IMR-90 (cell line): ENCODE measurements around the gene CDH13. TPM values are rescaled to one million over a fixed set of nuclear protein-coding genes. Genes with fewer than 3 reads are reported as not detected.

Experiments
- ATAC-seq: fragments of 200-7000 bp; cut with Tn5 transposase; 2 replicates; pipeline ENCODE4 v1.9.1; 2020; ENCODE audit warnings: low read depth, mild to moderate bottlenecking, moderate library complexity
- BruUV-seq: library from RNA; stranded (reverse); fragments of 400-500 nt; replicated peaks from 2 replicates; lab custom pipeline; 2021; lab: Mats Ljungman, UMichigan
- CTCF ChIA-PET: fragments of 300-600 bp; formaldehyde crosslinking; extraction: SDS; loops from one replicate; lab custom pipeline; 2021; ENCODE audit warnings: antibody characterized with exemption; lab: Yijun Ruan, JAX
- POLR2A ChIA-PET: fragments of 300-600 bp; sonication (Branson Sonifier 250); formaldehyde crosslinking; loops from one replicate; lab custom pipeline; 2022; ENCODE audit warnings: antibody characterized with exemption; ENCODE audit not compliant: unreplicated experiment; lab: Charles Lee
- DNase-seq: peaks from one replicate; pipeline ENCODE4 v3.0.0; 2013
- H2AFZ ChIP-seq: replicated peaks from 2 replicates; pipeline ENCODE3; 2013; ENCODE audit warnings: low read length, mild to moderate bottlenecking; ENCODE audit not compliant: poor library complexity
- H2AK5ac ChIP-seq: 2 replicates; pipeline ENCODE4 v1.6.1; 2013; ENCODE audit warnings: low read depth, low read length, inconsistent platforms
- H2AK9ac ChIP-seq: replicated peaks from 2 replicates; pipeline ENCODE3; 2013; ENCODE audit warnings: mild to moderate bottlenecking, low read depth, low read length, moderate library complexity; ENCODE audit not compliant: poor library complexity
- H2BK120ac ChIP-seq: 2 replicates; pipeline ENCODE4 v1.6.1; 2013; ENCODE audit warnings: low read depth, low read length, inconsistent platforms
- H2BK15ac ChIP-seq: 3 replicates; pipeline ENCODE4 v1.6.1; 2013; ENCODE audit warnings: low read depth, low read length, inconsistent platforms
- H2BK20ac ChIP-seq: 2 replicates; pipeline ENCODE4 v1.6.1; 2013; ENCODE audit warnings: low read depth, mild to moderate bottlenecking, inconsistent platforms, low read length, moderate library complexity
- H2BK5ac ChIP-seq: 2 replicates; pipeline ENCODE4 v1.6.1; 2013; ENCODE audit warnings: mild to moderate bottlenecking, low read depth, low read length, inconsistent platforms; ENCODE audit not compliant: poor library complexity, severe bottlenecking
- H3K14ac ChIP-seq: replicated peaks from 2 replicates; pipeline ENCODE4 v1.6.1; 2013; ENCODE audit warnings: low read depth, low read length, inconsistent platforms
- H3K18ac ChIP-seq: 2 replicates; pipeline ENCODE4 v1.6.1; 2013; ENCODE audit warnings: low read depth, low read length, control low read depth
- H3K23ac ChIP-seq: 2 replicates; pipeline ENCODE4 v1.6.1; 2013; ENCODE audit warnings: low read depth, low read length, inconsistent platforms
- H3K27ac ChIP-seq: 2 replicates; pipeline ENCODE4 v1.5.1; 2013; ENCODE audit warnings: mild to moderate bottlenecking, control low read depth, low read length; ENCODE audit not compliant: insufficient read depth
- H3K27me3 ChIP-seq: 2 replicates; pipeline ENCODE4 v1.6.1; 2013; ENCODE audit warnings: low read length; ENCODE audit not compliant: control insufficient read depth, insufficient read depth
- H3K36me3 ChIP-seq: 2 replicates; pipeline ENCODE4 v1.6.1; 2013; ENCODE audit warnings: low read length, mixed read lengths; ENCODE audit not compliant: control insufficient read depth, insufficient read depth
- H3K4ac ChIP-seq: 2 replicates; pipeline ENCODE4 v1.6.1; 2013; ENCODE audit warnings: low read depth, low read length, inconsistent platforms
- H3K4me1 ChIP-seq: 2 replicates; pipeline ENCODE4 v1.6.1; 2013; ENCODE audit warnings: low read length, mixed read lengths; ENCODE audit not compliant: control insufficient read depth, insufficient read depth
- H3K4me2 ChIP-seq: 2 replicates; pipeline ENCODE4 v1.6.1; 2013; ENCODE audit warnings: low read depth, mild to moderate bottlenecking, control low read depth, low read length, moderate library complexity
- H3K4me3 ChIP-seq: 2 replicates; pipeline ENCODE4 v1.5.1; 2013; ENCODE audit warnings: low read depth, mild to moderate bottlenecking, control low read depth, low read length, moderate library complexity; ENCODE audit not compliant: insufficient read depth
- H3K56ac ChIP-seq: 2 replicates; pipeline ENCODE4 v1.6.1; 2013; ENCODE audit warnings: low read length, inconsistent platforms; ENCODE audit not compliant: insufficient read depth; ENCODE audit errors: extremely low read depth
- H3K79me1 ChIP-seq, 2 experiments: 2 replicates each; pipeline ENCODE4 v1.6.1; 2013; ENCODE audit warnings: low read length in 2 of 2, inconsistent platforms in 1 of 2, low read depth in 1 of 2
- H3K9ac ChIP-seq: 2 replicates; pipeline ENCODE4 v1.6.1; 2013; ENCODE audit warnings: low read depth, low read length, control low read depth
- H3K9me1 ChIP-seq: 2 replicates; pipeline ENCODE4 v1.6.1; 2013; ENCODE audit warnings: low read length, inconsistent platforms; ENCODE audit not compliant: insufficient read depth
- H3K9me3 ChIP-seq: 2 replicates; pipeline ENCODE4 v1.6.1; 2013; ENCODE audit warnings: low read length; ENCODE audit not compliant: control insufficient read depth, insufficient read depth
- H4K20me1 ChIP-seq: 2 replicates; pipeline ENCODE4 v1.6.1; 2013; ENCODE audit warnings: low read length, inconsistent platforms; ENCODE audit not compliant: insufficient read depth
- H4K5ac ChIP-seq: 2 replicates; pipeline ENCODE4 v1.6.1; 2013; ENCODE audit warnings: mild to moderate bottlenecking, low read depth, low read length, control low read depth
- H4K8ac ChIP-seq, 2 experiments: 2 replicates each; pipeline ENCODE4 v1.6.1; 2013; ENCODE audit warnings: low read depth in 2 of 2, low read length in 2 of 2, control low read depth in 1 of 2, inconsistent platforms in 1 of 2
- H4K91ac ChIP-seq: 2 replicates; pipeline ENCODE4 v1.6.1; 2013; ENCODE audit warnings: low read depth, low read length, inconsistent platforms; ENCODE audit not compliant: insufficient read depth
- BHLHE40 ChIP-seq: fragments of 150-350 bp; IDR thresholded peaks from 2 replicates; pipeline ENCODE4 v1.6.1; 2016; ENCODE audit warnings: mild to moderate bottlenecking, low read depth, low read length
- CHD1 ChIP-seq: IDR thresholded peaks from 2 replicates; pipeline ENCODE4 v1.6.1; 2012; ENCODE audit warnings: low read depth, low read length, improper control_type of control experiment
- ELK1 ChIP-seq: fragments of 150-350 bp; IDR thresholded peaks from 2 replicates; pipeline ENCODE4 v1.6.1; 2016; ENCODE audit warnings: low read depth, mild to moderate bottlenecking, low read length, moderate library complexity, borderline replicate concordance
- FOS ChIP-seq: fragments of 150-350 bp; IDR thresholded peaks from 2 replicates; pipeline ENCODE4 v1.6.1; 2016; ENCODE audit warnings: low read depth, low read length
- MAZ ChIP-seq: IDR thresholded peaks from 2 replicates; pipeline ENCODE4 v1.6.1; 2012; ENCODE audit warnings: low read depth, mild to moderate bottlenecking, low read length, improper control_type of control experiment, moderate library complexity, borderline replicate concordance
- RAD21 ChIP-seq: IDR thresholded peaks from 2 replicates; pipeline ENCODE4 v1.6.1; 2012; ENCODE audit warnings: low read length, improper control_type of control experiment
- RCOR1 ChIP-seq: IDR thresholded peaks from 2 replicates; pipeline ENCODE4 v1.6.1; 2012; ENCODE audit warnings: mild to moderate bottlenecking, low read length, improper control_type of control experiment; ENCODE audit not compliant: insufficient replicate concordance
- USF2 ChIP-seq: fragments of 150-350 bp; IDR thresholded peaks from 2 replicates; pipeline ENCODE4 v1.6.1; 2017; ENCODE audit warnings: mild to moderate bottlenecking, antibody characterized with exemption, low read length, low read depth
- WGBS, 2 experiments: methylation state at CpG; one replicate each; pipeline versions ENCODE4 v1.1.5 to v1.1.7; 2013; ENCODE audit warnings: missing lambda C conversion rate in 2 of 2; ENCODE audit not compliant: insufficient read length in 1 of 2; ENCODE audit errors: extremely low coverage in 2 of 2; 5-methylcytosine and 5-hydroxymethylcytosine counted together
- dilution Hi-C: fragments of 300-500 bp; cut with HindIII; formaldehyde crosslinking; loops from one replicate; pipeline ENCODE4 v1.14.3; 2018; ENCODE audit warnings: low sequenced_read_pairs; ENCODE audit not compliant: unreplicated experiment
- in situ Hi-C: fragments of 300-500 bp; cut with MboI; formaldehyde crosslinking; loops from 3 replicates; pipeline ENCODE4 v1.14.3; 2019; ENCODE audit warnings: low sequenced_read_pairs, inconsistent platforms, mixed read lengths
- intact Hi-C: fragments of 100-400 bp; cut with micrococcal nuclease; formaldehyde crosslinking; loops from 2 replicates; pipeline ENCODE4 v1.10.0; 2022
- polyA plus RNA-seq, 3 experiments: library from polyadenylated mRNA; depleted of rRNA; stranded (reverse); fragments of >200 nt; gene quantifications; 2 replicates each; pipeline ENCODE4 v1.2.3, GENCODE V29; 2012; ENCODE audit warnings: low replicate concordance in 1 of 3
- total RNA-seq: library from RNA; depleted of rRNA; stranded (reverse); fragments of >200 nt; gene quantifications from 2 replicates; pipeline ENCODE4 v1.2.3, GENCODE V29; 2012
- TF ChIP-seq, protein P1 (sequence below): conservative IDR thresholded peaks from 2 replicates; pipeline ENCODE4 v1.5.1; 2012; ENCODE audit warnings: mild to moderate bottlenecking, low read depth, low read length, improper control_type of control experiment

The CDH13 gene
- total and polyA plus RNA-seq, 2 of the 4 experiments (the other 2 are of a cell fraction), result 61.6 to 74.7 TPM

GRCh38 chr16:83355570-83356218 lies 728.9 kb downstream of the CDH13 start:
- Histone ChIP-seq H3K79me1 (no peaks in the 10 kb centered on the region), H2BK5ac (no peak overlapping the region), H4K91ac (no peak overlapping the region), H3K14ac (no peak overlapping the region), H4K20me1 (no peaks in the 10 kb centered on the region), H3K4ac (no peak overlapping the region), H2BK20ac (no peak overlapping the region), H3K23ac (no peak overlapping the region), H2AK5ac (no peak overlapping the region), H2BK15ac (no peak overlapping the region), H3K9me1 (no peaks in the 10 kb centered on the region), H3K4me1 (no peaks in the 10 kb centered on the region), H3K36me3 (no peaks in the 10 kb centered on the region), H2BK120ac (no peak overlapping the region), H3K18ac (no peak overlapping the region), H3K27ac (no peak overlapping the region), H3K9ac (no peak overlapping the region), H3K4me3 (no peak overlapping the region), H2AFZ (no peak overlapping the region), H2AK9ac (no peak overlapping the region), H3K9me3 (no peaks in the 10 kb centered on the region), H3K4me2 (no peak overlapping the region), H3K56ac (no peak overlapping the region), H4K5ac (no peak overlapping the region), H4K8ac (no peak overlapping the region), H3K27me3 (no peaks in the 10 kb centered on the region)
- intact Hi-C loops, result loop anchor here (2.0 to 10.0 kb wide), 3 partner anchors 221 to 1093 kb away; partner anchors contain the start of gene CDH13
- 90% methylated on average over 2 of the region's 8 CpGs; no CpG with 5 or more reads in 1 of the 2 experiments for WGBS, 2 experiments
- TF ChIP-seq, protein P1, sequence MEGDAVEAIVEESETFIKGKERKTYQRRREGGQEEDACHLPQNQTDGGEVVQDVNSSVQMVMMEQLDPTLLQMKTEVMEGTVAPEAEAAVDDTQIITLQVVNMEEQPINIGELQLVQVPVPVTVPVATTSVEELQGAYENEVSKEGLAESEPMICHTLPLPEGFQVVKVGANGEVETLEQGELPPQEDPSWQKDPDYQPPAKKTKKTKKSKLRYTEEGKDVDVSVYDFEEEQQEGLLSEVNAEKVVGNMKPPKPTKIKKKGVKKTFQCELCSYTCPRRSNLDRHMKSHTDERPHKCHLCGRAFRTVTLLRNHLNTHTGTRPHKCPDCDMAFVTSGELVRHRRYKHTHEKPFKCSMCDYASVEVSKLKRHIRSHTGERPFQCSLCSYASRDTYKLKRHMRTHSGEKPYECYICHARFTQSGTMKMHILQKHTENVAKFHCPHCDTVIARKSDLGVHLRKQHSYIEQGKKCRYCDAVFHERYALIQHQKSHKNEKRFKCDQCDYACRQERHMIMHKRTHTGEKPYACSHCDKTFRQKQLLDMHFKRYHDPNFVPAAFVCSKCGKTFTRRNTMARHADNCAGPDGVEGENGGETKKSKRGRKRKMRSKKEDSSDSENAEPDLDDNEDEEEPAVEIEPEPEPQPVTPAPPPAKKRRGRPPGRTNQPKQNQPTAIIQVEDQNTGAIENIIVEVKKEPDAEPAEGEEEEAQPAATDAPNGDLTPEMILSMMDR, result no peak
- no peak for TF ChIP-seq RAD21
- TF ChIP-seq USF2, result no peak
- no peak for TF ChIP-seq BHLHE40
- no peak for TF ChIP-seq ELK1
- TF ChIP-seq MAZ, result no peak
- TF ChIP-seq FOS, result no peak
- no peak for TF ChIP-seq CHD1
- TF ChIP-seq RCOR1, result no peak
- DNase-seq, result no peak
- dilution Hi-C loops, result no loop called here
- in situ Hi-C loops, result no loop called here
- ChIA-PET POLR2A (no interaction called here), CTCF (interaction anchor here (0.6 to 1.8 kb wide), 7 partner anchors 9 to 549 kb away, joined by 3 to 5 read pairs (median 4); no protein-coding TSS in a partner anchor)
- ATAC-seq, result no peak
- no TSS peak for BruUV-seq
